IMR-90 (cell line): ENCODE measurements around the gene ITPKA. TPM values are rescaled to one million over a fixed set of nuclear protein-coding genes. Genes with fewer than 3 reads are reported as not detected.

Source experiments
- ATAC-seq: fragments of 200-7000 bp; cut with Tn5 transposase; 2 replicates; pipeline ENCODE4 v1.9.1; 2020; ENCODE audit warnings: low read depth, mild to moderate bottlenecking, moderate library complexity
- BruUV-seq: library from RNA; stranded (reverse); fragments of 400-500 nt; replicated peaks from 2 replicates; lab custom pipeline; 2021; lab: Mats Ljungman, UMichigan
- CTCF ChIA-PET: fragments of 300-600 bp; formaldehyde crosslinking; extraction: SDS; loops from one replicate; lab custom pipeline; 2021; ENCODE audit warnings: antibody characterized with exemption; lab: Yijun Ruan, JAX
- POLR2A ChIA-PET: fragments of 300-600 bp; sonication (Branson Sonifier 250); formaldehyde crosslinking; loops from one replicate; lab custom pipeline; 2022; ENCODE audit warnings: antibody characterized with exemption; ENCODE audit not compliant: unreplicated experiment; lab: Charles Lee
- DNase-seq: peaks from one replicate; pipeline ENCODE4 v3.0.0; 2013
- H2AFZ ChIP-seq: replicated peaks from 2 replicates; pipeline ENCODE3; 2013; ENCODE audit warnings: low read length, mild to moderate bottlenecking; ENCODE audit not compliant: poor library complexity
- H2AK5ac ChIP-seq: 2 replicates; pipeline ENCODE4 v1.6.1; 2013; ENCODE audit warnings: low read depth, low read length, inconsistent platforms
- H2AK9ac ChIP-seq: replicated peaks from 2 replicates; pipeline ENCODE3; 2013; ENCODE audit warnings: mild to moderate bottlenecking, low read depth, low read length, moderate library complexity; ENCODE audit not compliant: poor library complexity
- H2BK120ac ChIP-seq: 2 replicates; pipeline ENCODE4 v1.6.1; 2013; ENCODE audit warnings: low read depth, low read length, inconsistent platforms
- H2BK15ac ChIP-seq: 3 replicates; pipeline ENCODE4 v1.6.1; 2013; ENCODE audit warnings: low read depth, low read length, inconsistent platforms
- H2BK20ac ChIP-seq: 2 replicates; pipeline ENCODE4 v1.6.1; 2013; ENCODE audit warnings: low read depth, mild to moderate bottlenecking, inconsistent platforms, low read length, moderate library complexity
- H2BK5ac ChIP-seq: 2 replicates; pipeline ENCODE4 v1.6.1; 2013; ENCODE audit warnings: mild to moderate bottlenecking, low read depth, low read length, inconsistent platforms; ENCODE audit not compliant: poor library complexity, severe bottlenecking
- H3K14ac ChIP-seq: replicated peaks from 2 replicates; pipeline ENCODE4 v1.6.1; 2013; ENCODE audit warnings: low read depth, low read length, inconsistent platforms
- H3K18ac ChIP-seq: 2 replicates; pipeline ENCODE4 v1.6.1; 2013; ENCODE audit warnings: low read depth, low read length, control low read depth
- H3K23ac ChIP-seq: 2 replicates; pipeline ENCODE4 v1.6.1; 2013; ENCODE audit warnings: low read depth, low read length, inconsistent platforms
- H3K27ac ChIP-seq: 2 replicates; pipeline ENCODE4 v1.5.1; 2013; ENCODE audit warnings: mild to moderate bottlenecking, control low read depth, low read length; ENCODE audit not compliant: insufficient read depth
- H3K27me3 ChIP-seq: 2 replicates; pipeline ENCODE4 v1.6.1; 2013; ENCODE audit warnings: low read length; ENCODE audit not compliant: control insufficient read depth, insufficient read depth
- H3K36me3 ChIP-seq: 2 replicates; pipeline ENCODE4 v1.6.1; 2013; ENCODE audit warnings: low read length, mixed read lengths; ENCODE audit not compliant: control insufficient read depth, insufficient read depth
- H3K4ac ChIP-seq: 2 replicates; pipeline ENCODE4 v1.6.1; 2013; ENCODE audit warnings: low read depth, low read length, inconsistent platforms
- H3K4me1 ChIP-seq: 2 replicates; pipeline ENCODE4 v1.6.1; 2013; ENCODE audit warnings: low read length, mixed read lengths; ENCODE audit not compliant: control insufficient read depth, insufficient read depth
- H3K4me2 ChIP-seq: 2 replicates; pipeline ENCODE4 v1.6.1; 2013; ENCODE audit warnings: low read depth, mild to moderate bottlenecking, control low read depth, low read length, moderate library complexity
- H3K4me3 ChIP-seq: 2 replicates; pipeline ENCODE4 v1.5.1; 2013; ENCODE audit warnings: low read depth, mild to moderate bottlenecking, control low read depth, low read length, moderate library complexity; ENCODE audit not compliant: insufficient read depth
- H3K56ac ChIP-seq: 2 replicates; pipeline ENCODE4 v1.6.1; 2013; ENCODE audit warnings: low read length, inconsistent platforms; ENCODE audit not compliant: insufficient read depth; ENCODE audit errors: extremely low read depth
- H3K79me1 ChIP-seq, 2 experiments: 2 replicates each; pipeline ENCODE4 v1.6.1; 2013; ENCODE audit warnings: low read length in 2 of 2, inconsistent platforms in 1 of 2, low read depth in 1 of 2
- H3K9ac ChIP-seq: 2 replicates; pipeline ENCODE4 v1.6.1; 2013; ENCODE audit warnings: low read depth, low read length, control low read depth
- H3K9me1 ChIP-seq: 2 replicates; pipeline ENCODE4 v1.6.1; 2013; ENCODE audit warnings: low read length, inconsistent platforms; ENCODE audit not compliant: insufficient read depth
- H3K9me3 ChIP-seq: 2 replicates; pipeline ENCODE4 v1.6.1; 2013; ENCODE audit warnings: low read length; ENCODE audit not compliant: control insufficient read depth, insufficient read depth
- H4K20me1 ChIP-seq: 2 replicates; pipeline ENCODE4 v1.6.1; 2013; ENCODE audit warnings: low read length, inconsistent platforms; ENCODE audit not compliant: insufficient read depth
- H4K5ac ChIP-seq: 2 replicates; pipeline ENCODE4 v1.6.1; 2013; ENCODE audit warnings: mild to moderate bottlenecking, low read depth, low read length, control low read depth
- H4K8ac ChIP-seq, 2 experiments: 2 replicates each; pipeline ENCODE4 v1.6.1; 2013; ENCODE audit warnings: low read depth in 2 of 2, low read length in 2 of 2, control low read depth in 1 of 2, inconsistent platforms in 1 of 2
- H4K91ac ChIP-seq: 2 replicates; pipeline ENCODE4 v1.6.1; 2013; ENCODE audit warnings: low read depth, low read length, inconsistent platforms; ENCODE audit not compliant: insufficient read depth
- CEBPB ChIP-seq: IDR thresholded peaks from 2 replicates; pipeline ENCODE4 v1.6.1; 2012; ENCODE audit warnings: low read depth, low read length, improper control_type of control experiment
- CHD1 ChIP-seq: IDR thresholded peaks from 2 replicates; pipeline ENCODE4 v1.6.1; 2012; ENCODE audit warnings: low read depth, low read length, improper control_type of control experiment
- WGBS, 2 experiments: methylation state at CpG; one replicate each; pipeline versions ENCODE4 v1.1.5 to v1.1.7; 2013; ENCODE audit warnings: missing lambda C conversion rate in 2 of 2; ENCODE audit not compliant: insufficient read length in 1 of 2; ENCODE audit errors: extremely low coverage in 2 of 2; 5-methylcytosine and 5-hydroxymethylcytosine counted together
- dilution Hi-C: fragments of 300-500 bp; cut with HindIII; formaldehyde crosslinking; loops from one replicate; pipeline ENCODE4 v1.14.3; 2018; ENCODE audit warnings: low sequenced_read_pairs; ENCODE audit not compliant: unreplicated experiment
- in situ Hi-C: fragments of 300-500 bp; cut with MboI; formaldehyde crosslinking; loops from 3 replicates; pipeline ENCODE4 v1.14.3; 2019; ENCODE audit warnings: low sequenced_read_pairs, inconsistent platforms, mixed read lengths
- intact Hi-C: fragments of 100-400 bp; cut with micrococcal nuclease; formaldehyde crosslinking; loops from 2 replicates; pipeline ENCODE4 v1.10.0; 2022
- polyA plus RNA-seq, 3 experiments: library from polyadenylated mRNA; depleted of rRNA; stranded (reverse); fragments of >200 nt; gene quantifications; 2 replicates each; pipeline ENCODE4 v1.2.3, GENCODE V29; 2012; ENCODE audit warnings: low replicate concordance in 1 of 3
- total RNA-seq: library from RNA; depleted of rRNA; stranded (reverse); fragments of >200 nt; gene quantifications from 2 replicates; pipeline ENCODE4 v1.2.3, GENCODE V29; 2012

ITPKA gene
- total and polyA plus RNA-seq, 2 of the 4 experiments (the other 2 are of a cell fraction) = 1.1 to 1.8 TPM

DNA sequence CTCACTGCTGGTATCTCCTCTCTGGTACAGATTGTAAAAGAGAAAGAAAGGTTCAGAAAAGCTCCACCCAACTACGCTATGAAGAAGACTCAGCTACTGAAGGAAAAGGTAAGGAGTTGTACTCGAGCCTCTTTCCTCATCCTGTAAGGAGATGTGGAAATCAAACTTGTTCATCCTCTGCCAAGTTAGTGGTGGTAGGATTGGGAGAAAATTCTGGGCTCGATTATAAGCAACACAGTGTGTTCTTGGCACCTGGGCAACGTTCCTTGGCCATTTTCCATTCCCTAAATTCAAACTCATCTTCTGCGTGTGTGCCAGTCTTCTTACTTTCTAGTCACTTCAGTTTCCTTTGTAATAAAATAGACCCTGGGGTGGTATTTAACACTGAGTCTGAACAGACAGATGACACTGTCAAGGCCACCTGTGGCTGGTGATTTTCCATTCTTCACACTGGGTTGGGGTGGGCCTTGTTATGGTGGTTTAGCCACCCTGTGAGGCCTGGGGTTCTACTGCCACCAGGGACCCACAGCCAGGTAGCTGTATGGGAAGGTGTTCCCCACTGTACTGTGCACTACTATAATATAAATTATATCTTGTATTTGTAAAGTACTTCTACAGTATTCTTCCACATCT lies 17.1 kb upstream of the ITPKA start:
- CTCF ChIA-PET = interaction anchor here (1.5 kb wide), 1 partner anchor 11 kb away, joined by 5 read pairs; no protein-coding TSS in a partner anchor
- WGBS, 2 experiments = no CpG with 5 or more reads among the region's 5 CpGs
- Histone ChIP-seq H2BK120ac (peak overlapping the region; percentile 97), H3K27me3 (no peaks in the 10 kb centered on the region), H3K9me3 (no peaks in the 10 kb centered on the region), H2AFZ (no peak overlapping the region), H2BK15ac (peak overlapping the region; percentile 80; the same call in 2 of the 3 replicates), H4K91ac (peak overlapping the region; percentile 96), H3K14ac (peak overlapping the region; percentile 84), H2BK5ac (peak overlapping the region; percentile 77), H3K9me1 (peaks cover 15% of the 10 kb centered on the region), H3K27ac (peak overlapping the region; percentile 95; the same call in 1 of the 2 replicates), H4K8ac (peak overlapping the region; percentile 42 to 91; a peak in 3 of 4 replicates), H3K4ac (peak overlapping the region; percentile 93), H3K18ac (peak overlapping the region; percentile 33), H2AK5ac (peak overlapping the region; percentile 94), H3K56ac (0 out of 2 replicates have a peak overlapping the region, but pooled peaks have one; percentile 61), H3K4me2 (no peak overlapping the region), H4K20me1 (no peaks in the 10 kb centered on the region), H4K5ac (peak overlapping the region; percentile 24), H3K79me1 (peaks cover 4 to 19% of the 10 kb centered on the region in 2 experiments; a peak in 2 of 4 replicates), H3K4me1 (peaks cover 2% of the 10 kb centered on the region), H3K36me3 (peaks cover 59% of the 10 kb centered on the region), H3K23ac (peak overlapping the region; percentile 90), H3K4me3 (no peak overlapping the region), H2BK20ac (peak overlapping the region; percentile 97), H3K9ac (no peak overlapping the region), H2AK9ac (no peak overlapping the region)
- POLR2A ChIA-PET = no interaction called here
- dilution Hi-C loops = no loop called here
- ATAC-seq (no peak), DNase-seq (peak; percentile 15)
- intact Hi-C loops = no loop called here
- in situ Hi-C loops = no loop called here
- no TSS peak for BruUV-seq
- TF ChIP-seq CHD1 (no peak), CEBPB (peak; percentile 17; the same call in 1 of the 2 replicates)
